Uterus (tissue), 2 donors: ENCODE results near the gene CDC25C.

Source experiments
- POLR2A ChIP-seq, 2 donors: fragments of 450-650 bp; IDR thresholded peaks; one replicate each; pipeline ENCODE4 v1.6.1; 2016; ENCODE audit warnings: antibody characterized with exemption in 2 of 2, mild to moderate bottlenecking in 1 of 2, moderate library complexity in 1 of 2
- TF ChIP-seq, protein P1 (sequence below), 4 experiments: fragments of 200-600 bp in 2 of 4; fragments of 450-650 bp in 2 of 4; sonication (generic) in 2 of 4; IDR thresholded peaks; one replicate each; pipeline ENCODE4 v1.5.1; 2016 to 2019; ENCODE audit warnings: antibody characterized with exemption in 4 of 4, mild to moderate bottlenecking in 2 of 4, moderate library complexity in 1 of 4

DNA sequence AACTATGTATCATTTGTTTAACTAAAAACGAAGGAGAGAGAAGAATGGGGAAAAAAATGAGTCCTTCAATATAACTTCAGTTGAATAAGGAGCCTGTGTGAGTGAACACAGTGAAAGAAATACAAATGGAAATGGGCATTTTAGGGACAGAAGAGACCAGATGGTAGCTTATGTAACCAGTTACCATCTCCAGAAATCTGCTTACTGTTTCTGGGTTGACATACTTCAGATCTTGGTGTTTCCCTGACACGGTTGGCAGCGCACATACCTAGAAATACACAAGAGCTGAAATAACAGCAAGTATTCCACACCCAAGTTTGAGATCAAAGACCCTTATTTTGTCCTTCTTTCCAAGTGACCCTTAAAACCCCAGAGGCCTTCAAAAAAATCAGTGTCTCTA lies 42.3 kb downstream of the CDC25C start:
- TF ChIP-seq POLR2A (IDR thresholded peaks at IDR 0.05): no peak
- TF ChIP-seq, protein P1, sequence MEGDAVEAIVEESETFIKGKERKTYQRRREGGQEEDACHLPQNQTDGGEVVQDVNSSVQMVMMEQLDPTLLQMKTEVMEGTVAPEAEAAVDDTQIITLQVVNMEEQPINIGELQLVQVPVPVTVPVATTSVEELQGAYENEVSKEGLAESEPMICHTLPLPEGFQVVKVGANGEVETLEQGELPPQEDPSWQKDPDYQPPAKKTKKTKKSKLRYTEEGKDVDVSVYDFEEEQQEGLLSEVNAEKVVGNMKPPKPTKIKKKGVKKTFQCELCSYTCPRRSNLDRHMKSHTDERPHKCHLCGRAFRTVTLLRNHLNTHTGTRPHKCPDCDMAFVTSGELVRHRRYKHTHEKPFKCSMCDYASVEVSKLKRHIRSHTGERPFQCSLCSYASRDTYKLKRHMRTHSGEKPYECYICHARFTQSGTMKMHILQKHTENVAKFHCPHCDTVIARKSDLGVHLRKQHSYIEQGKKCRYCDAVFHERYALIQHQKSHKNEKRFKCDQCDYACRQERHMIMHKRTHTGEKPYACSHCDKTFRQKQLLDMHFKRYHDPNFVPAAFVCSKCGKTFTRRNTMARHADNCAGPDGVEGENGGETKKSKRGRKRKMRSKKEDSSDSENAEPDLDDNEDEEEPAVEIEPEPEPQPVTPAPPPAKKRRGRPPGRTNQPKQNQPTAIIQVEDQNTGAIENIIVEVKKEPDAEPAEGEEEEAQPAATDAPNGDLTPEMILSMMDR (IDR thresholded peaks at IDR 0.05): no peak
